Tibial nerve (tissue), 4 donors: Measurements from ENCODE around the gene SIX5.

ENCODE experiments used
- CTCF ChIP-seq, 5 experiments: fragments of 200-600 bp in 3 of 5; fragments of 450-650 bp in 2 of 5; sonication (generic) in 3 of 5; IDR thresholded peaks; one replicate each; pipeline ENCODE4 v1.5.1; 2016 to 2019; ENCODE audit warnings: antibody characterized with exemption in 5 of 5, mild to moderate bottlenecking in 3 of 5, moderate library complexity in 2 of 5
- EP300 ChIP-seq, 2 donors: sonication (generic); formaldehyde crosslinking; IDR thresholded peaks; one replicate each; pipeline ENCODE4 v1.6.1; 2017; ENCODE audit warnings: antibody characterized with exemption in 2 of 2, mild to moderate bottlenecking in 1 of 2
- POLR2A ChIP-seq, 2 donors: fragments of 450-650 bp; IDR thresholded peaks; one replicate each; pipeline ENCODE4 v1.6.1; 2017; ENCODE audit warnings: antibody characterized with exemption in 2 of 2, mild to moderate bottlenecking in 2 of 2, moderate library complexity in 2 of 2

- TF ChIP-seq CTCF (IDR thresholded peaks at IDR 0.05) (no peak), EP300 (IDR thresholded peaks at IDR 0.05) (no peak), POLR2A (IDR thresholded peaks at IDR 0.05) (no peak)
Measured at GRCh38 chr19:45754323-45754722, 14.7 kb downstream of the SIX5 start.
